ENCODE data around the gene NELL1. TPM values are rescaled to one million over a fixed set of nuclear protein-coding genes. Genes with fewer than 3 reads are reported as not detected.

Gene NELL1
- total RNA-seq, 1 experiment from 2014 or later, result not detected

GRCh38 chr11:20824773-20825172 is 155.4 kb downstream of the NELL1 start:
- H3K27me3 ChIP-seq (ENCODE audit: control insufficient read depth, insufficient read depth, low read length), result no peaks in the 10 kb centered on the region
- CTCF ChIA-PET, result no interaction called here
- no peaks in the 10 kb centered on the region for H3K36me3 ChIP-seq (ENCODE audit: control insufficient read depth, insufficient read depth, low read length)
- H3K4me3 ChIP-seq (ENCODE audit: low read depth in 2 of 2, low read length in 2 of 2), result no peak overlapping the region
- BruUV-seq (replicated peaks), result no TSS peak
- H3K9me3 ChIP-seq (ENCODE audit: control insufficient read depth, insufficient read depth, low read depth, low read length), result no peaks in the 10 kb centered on the region
- TF ChIP-seq CTCF (IDR thresholded peaks at IDR 0.05) (no peak), POLR2AphosphoS5 (IDR thresholded peaks at IDR 0.05; ENCODE audit: low read depth, low read length) (no peak), REST (IDR thresholded peaks at IDR 0.05; ENCODE audit: insufficient read depth in 1 of 2, low read depth in 2 of 2, low read length in 1 of 2) (no peak), TCF7L2 (IDR thresholded peaks at IDR 0.05; ENCODE audit: low read depth, low read length) (no peak), SIN3A (IDR thresholded peaks at IDR 0.05; ENCODE audit: borderline replicate concordance, insufficient read depth, low read depth, low read length) (no peak)
- H3K27ac ChIP-seq (ENCODE audit: low read length), result no peak overlapping the region
- in situ Hi-C loops (cut with HindIII; ENCODE audit: low pct_unique_long_range_greater_than_20kb, low sequenced_read_pairs), result no loop called here
- H3K4me1 ChIP-seq (ENCODE audit: control insufficient read depth, insufficient read depth, low read length), result no peaks in the 10 kb centered on the region
- ATAC-seq, result no peak
- no peak for DNase-seq (ENCODE audit: low read depth, low spot score)
- POLR2A ChIA-PET, result no interaction called here
- intact Hi-C loops (cut with micrococcal nuclease; ENCODE audit: unreplicated experiment), result no loop called here

- H3K27ac ChIP-seq (ENCODE audit: low read length), result no peak overlapping the region
- ChIA-PET CTCF (no interaction called here), POLR2A (no interaction called here)
- in situ Hi-C loops (cut with HindIII; ENCODE audit: low pct_unique_long_range_greater_than_20kb, low sequenced_read_pairs) (no loop called here), intact Hi-C loops (cut with micrococcal nuclease; ENCODE audit: unreplicated experiment) (no loop called here)
- H3K4me3 ChIP-seq (ENCODE audit: low read depth in 2 of 2, low read length in 2 of 2), result no peak overlapping the region
- no peak for ATAC-seq
- no peaks in the 10 kb centered on the region for H3K9me3 ChIP-seq (ENCODE audit: control insufficient read depth, insufficient read depth, low read depth, low read length)
- no peaks in the 10 kb centered on the region for H3K36me3 ChIP-seq (ENCODE audit: control insufficient read depth, insufficient read depth, low read length)
- H3K4me1 ChIP-seq (ENCODE audit: control insufficient read depth, insufficient read depth, low read length), result no peaks in the 10 kb centered on the region
- no peak for DNase-seq (ENCODE audit: low read depth, low spot score)
- BruUV-seq (replicated peaks), result no TSS peak
- no peaks in the 10 kb centered on the region for H3K27me3 ChIP-seq (ENCODE audit: control insufficient read depth, insufficient read depth, low read length)
- TF ChIP-seq CTCF (IDR thresholded peaks at IDR 0.05) (no peak), POLR2AphosphoS5 (IDR thresholded peaks at IDR 0.05; ENCODE audit: low read depth, low read length) (no peak), SIN3A (IDR thresholded peaks at IDR 0.05; ENCODE audit: borderline replicate concordance, insufficient read depth, low read depth, low read length) (no peak), REST (IDR thresholded peaks at IDR 0.05; ENCODE audit: insufficient read depth in 1 of 2, low read depth in 2 of 2, low read length in 1 of 2) (no peak), TCF7L2 (IDR thresholded peaks at IDR 0.05; ENCODE audit: low read depth, low read length) (no peak)
Observed at GRCh38 chr11:20835561-20835960, 166.2 kb downstream of the NELL1 start.
